GM19240 (cell line): ENCODE results near the gene ASTE1.
"Not testable (repeated sequence)": the region's sequence is repeated elsewhere in the genome, so short reads cannot be mapped to it uniquely, and the experiment has no call there.

Experiments
- DNase-seq: peaks from one replicate; pipeline ENCODE4 v3.0.0; 2011; ENCODE audit warnings: low spot score; ENCODE audit not compliant: insufficient read length

Gene ASTE1, protein sequence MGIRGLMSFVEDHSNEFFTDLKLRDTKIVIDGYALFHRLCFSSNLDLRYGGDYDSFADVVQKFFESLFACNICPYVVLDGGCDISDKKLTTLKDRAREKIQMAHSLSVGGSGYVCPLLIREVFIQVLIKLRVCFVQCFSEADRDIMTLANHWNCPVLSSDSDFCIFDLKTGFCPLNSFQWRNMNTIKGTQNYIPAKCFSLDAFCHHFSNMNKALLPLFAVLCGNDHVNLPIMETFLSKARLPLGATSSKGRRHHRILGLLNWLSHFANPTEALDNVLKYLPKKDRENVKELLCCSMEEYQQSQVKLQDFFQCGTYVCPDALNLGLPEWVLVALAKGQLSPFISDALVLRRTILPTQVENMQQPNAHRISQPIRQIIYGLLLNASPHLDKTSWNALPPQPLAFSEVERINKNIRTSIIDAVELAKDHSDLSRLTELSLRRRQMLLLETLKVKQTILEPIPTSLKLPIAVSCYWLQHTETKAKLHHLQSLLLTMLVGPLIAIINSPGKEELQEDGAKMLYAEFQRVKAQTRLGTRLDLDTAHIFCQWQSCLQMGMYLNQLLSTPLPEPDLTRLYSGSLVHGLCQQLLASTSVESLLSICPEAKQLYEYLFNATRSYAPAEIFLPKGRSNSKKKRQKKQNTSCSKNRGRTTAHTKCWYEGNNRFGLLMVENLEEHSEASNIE

GRCh38 chr3:131026321-131027151 is at the start of gene ASTE1, which contains the start of gene NEK11:
ASTE1 (minus strand) TSS chr3:131026825; CDS start chr3:131025306, 1,519 bp downstream.
NEK11 (plus strand) TSS chr3:131026877; CDS start chr3:131029709, 2,832 bp downstream.
- peak; percentile 68 for DNase-seq

- no peak for DNase-seq
These were observed 49.2 kb upstream of the ASTE1 start for GRCh38 chr3:131075632-131076328.

DNA sequence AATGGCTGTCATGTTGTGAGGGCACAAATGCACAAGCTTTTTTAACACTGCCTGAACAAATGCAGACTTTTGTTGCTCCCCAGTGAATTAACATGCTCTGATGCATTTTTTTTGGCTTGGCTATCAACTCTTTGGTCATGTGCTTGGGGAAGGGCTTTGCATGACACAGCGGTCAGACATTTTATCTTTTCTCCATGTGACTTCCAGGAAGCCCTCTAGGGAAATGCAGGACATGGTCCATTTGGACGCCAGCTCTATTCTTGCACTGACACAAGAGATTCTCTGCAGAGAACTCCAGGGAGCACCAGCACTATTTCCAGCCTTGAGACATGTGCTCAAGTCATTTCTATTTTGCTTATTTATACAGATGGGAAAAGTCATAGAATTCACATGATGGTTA is 46.2 kb upstream of the ASTE1 start:
- no peak for DNase-seq

DNA sequence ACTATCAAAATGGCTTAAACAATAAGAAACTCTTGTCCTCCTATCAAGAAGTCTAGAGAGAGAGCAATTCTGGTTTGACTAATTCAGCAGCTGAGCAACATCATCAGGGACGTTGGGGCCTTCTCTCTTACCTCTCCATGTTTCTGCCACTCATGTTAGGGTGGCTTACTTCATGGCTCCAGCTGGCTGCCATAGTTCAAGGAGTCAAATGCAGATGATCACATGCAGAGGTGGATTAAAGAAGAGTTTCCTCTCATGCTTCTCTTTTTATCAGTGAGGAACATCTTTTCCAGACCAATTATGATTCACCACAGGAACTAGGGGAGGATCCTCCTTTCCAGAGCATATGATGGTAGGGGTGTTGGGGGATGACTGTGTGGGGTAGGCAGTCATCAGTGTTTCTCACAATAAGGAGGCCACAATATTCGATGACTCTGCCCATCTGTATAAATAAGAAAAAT is 45.5 kb upstream of the ASTE1 start:
- DNase-seq: no peak

DNA sequence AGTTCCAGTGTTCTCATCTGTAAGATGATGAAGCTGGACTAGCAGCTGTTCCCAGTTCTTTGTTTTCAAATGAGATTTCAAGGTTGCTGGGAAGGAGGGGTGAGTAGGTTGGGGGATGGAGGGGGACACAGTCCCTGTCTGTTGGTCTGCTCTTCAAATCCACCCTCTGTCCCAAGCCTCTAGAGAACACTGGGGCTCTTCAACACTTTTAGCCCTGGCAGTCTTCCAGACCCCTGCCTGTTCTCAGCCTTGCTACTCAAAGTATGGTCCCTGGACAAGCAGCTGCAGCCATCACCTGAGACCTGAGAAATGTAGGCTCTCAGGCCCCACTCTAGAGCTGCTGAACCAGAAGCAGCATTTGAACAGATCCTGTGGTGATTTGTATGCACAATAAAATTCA is 41.4 kb upstream of the ASTE1 start:
- no peak for DNase-seq

- no peak for DNase-seq
These were observed 26.6 kb upstream of the ASTE1 start for GRCh38 chr3:131053043-131053859.

DNA sequence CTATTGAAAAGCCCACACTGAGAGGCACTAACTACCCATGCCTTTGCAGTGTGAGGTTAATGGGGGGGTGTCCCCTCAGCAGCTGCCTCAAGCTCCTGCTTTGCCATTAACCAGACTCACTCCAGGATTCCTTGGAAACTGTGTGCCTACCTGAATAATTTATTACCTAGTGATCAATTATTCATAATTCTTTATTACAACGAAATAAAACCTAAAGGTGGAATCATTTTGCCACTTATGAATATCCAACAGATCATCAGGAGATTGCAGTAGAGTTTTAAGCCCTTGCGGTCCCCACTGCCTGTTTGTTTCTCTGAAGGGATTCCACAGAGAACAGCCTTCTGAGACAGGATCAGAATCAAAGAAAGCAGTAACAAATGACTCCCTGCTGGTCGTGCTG is 23.4 kb upstream of the ASTE1 start:
- no peak for DNase-seq

GRCh38 chr3:131048030-131048429 is 21.4 kb upstream of the ASTE1 start:
- no peak for DNase-seq

DNA sequence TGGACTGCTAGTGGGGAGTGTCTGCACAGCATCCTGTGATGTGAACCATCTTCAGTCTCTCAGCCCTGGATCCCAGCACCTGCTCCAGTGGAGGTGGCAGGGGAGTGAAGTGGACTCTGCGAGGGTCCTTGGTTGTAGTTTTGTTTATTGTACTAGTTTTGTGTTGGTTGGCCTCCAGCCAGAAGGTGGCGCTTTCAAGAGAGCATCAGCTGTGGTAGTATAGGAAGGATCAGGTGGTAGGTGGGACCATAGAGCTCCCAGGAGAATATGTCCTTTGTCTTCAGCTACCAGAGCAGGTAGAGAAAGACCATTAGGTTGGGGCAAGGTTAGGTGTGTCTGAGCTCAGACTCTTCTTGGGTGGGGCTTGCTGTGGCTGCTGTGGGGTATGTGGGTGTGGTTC is 21.0 kb upstream of the ASTE1 start:
- DNase-seq: no peak

DNA sequence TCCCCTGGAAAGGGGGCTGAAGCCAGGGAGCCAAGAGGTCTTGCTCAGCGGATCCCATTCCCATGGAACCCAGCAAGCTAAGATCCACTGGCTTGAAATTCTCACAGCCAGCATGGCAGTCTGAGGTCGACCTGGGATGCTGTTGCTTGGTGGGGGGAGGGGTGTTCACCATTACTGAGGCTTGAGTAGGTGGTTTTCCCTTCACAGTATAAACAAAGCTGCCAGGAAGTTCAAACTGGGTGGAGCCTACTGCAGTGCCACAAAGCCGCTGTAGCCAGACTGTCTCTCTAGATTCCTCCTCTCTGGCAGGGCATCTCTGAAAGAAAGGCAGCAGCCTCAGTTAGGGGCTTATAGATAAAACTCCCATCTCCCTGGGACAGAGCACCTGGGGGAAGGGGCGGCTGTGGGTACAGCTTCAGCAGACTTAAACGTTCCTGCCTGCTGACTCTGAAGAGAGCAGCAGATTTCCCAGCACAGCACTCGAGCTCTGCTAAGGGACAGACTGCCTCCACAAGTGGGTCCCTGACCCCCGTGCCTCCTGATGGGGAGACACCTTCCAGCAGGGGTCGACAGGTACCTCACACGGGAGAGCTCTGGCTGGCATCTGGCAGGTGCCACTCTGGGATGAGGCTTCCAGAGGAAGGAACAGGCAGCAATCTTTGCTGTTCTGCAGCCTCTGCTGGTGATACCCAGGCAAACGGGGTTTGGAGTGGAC is 15.8 kb upstream of the ASTE1 start:
- not testable (repeated sequence) for DNase-seq

DNA sequence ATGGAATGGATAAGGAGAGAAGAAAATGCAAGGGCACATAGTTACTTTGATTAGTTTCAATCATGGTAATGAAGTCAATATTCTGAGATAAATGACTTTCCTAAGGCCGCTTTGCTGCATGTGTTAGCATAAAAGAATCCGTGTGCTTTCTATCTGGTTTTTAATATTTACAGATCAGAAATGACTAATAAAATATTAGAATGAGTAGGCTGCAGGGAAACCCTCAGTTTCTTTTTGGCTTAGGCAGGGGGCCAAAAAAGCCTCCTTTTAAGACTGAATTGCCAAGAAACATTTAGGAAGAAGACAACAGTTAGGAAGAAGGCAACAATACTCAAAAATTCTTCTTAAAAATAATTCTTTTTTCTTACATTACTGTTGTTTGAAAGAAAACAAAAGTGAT is 11.7 kb upstream of the ASTE1 start:
- no peak for DNase-seq

- DNase-seq: no peak
These were observed 10.4 kb upstream of the ASTE1 start for GRCh38 chr3:131036986-131037385.

- DNase-seq: no peak
These were observed 9.7 kb upstream of the ASTE1 start for GRCh38 chr3:131036200-131036816.

DNA sequence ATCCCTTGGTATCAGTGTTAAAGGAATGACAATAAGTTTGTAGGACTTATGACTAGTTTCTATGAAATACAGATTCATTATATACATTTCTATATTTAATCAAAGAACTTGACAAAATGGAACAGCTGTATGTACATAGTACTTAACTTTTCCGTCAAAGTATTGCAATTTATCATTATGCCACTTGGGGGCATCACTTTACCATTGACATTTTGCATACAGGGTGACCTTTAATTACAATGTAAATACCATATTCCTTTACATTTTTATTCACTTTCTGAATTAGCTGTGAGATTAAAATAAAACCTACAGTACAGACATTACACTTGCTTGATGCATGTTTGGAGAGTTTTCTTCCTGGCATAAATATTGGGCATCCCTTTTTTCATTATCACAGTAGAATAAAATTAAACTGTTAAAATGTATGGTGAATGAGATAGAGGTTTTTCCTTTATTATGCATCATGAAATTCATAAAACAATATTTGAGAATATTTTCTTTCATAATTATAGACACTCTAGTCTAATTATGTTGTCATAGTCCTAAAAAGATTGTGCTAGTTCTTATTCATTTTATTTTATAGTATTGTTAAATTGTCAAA is 7.0 kb upstream of the ASTE1 start:
- no peak for DNase-seq

GRCh38 chr3:131031660-131032059 is 5.0 kb upstream of the ASTE1 start:
- no peak for DNase-seq

DNA sequence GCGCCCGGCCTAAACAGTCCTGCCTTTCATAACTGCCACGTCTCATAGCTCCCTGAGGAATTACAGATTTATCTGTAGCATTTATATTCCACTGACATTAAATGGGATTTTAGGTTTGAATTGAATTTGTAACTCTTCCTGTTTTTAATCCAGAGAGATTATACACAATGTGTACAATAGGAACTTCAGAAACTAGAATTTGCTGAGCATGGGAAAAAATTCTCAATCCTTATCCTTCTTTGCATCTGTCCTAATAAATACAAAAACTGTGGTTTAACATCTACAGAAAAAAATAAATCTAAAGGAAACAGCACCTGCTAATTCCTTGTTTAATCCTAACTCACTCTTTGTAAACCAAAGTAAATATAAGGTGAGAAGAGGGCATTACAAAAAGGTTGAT is 2.2 kb upstream of the ASTE1 start:
- DNase-seq: no peak

DNA sequence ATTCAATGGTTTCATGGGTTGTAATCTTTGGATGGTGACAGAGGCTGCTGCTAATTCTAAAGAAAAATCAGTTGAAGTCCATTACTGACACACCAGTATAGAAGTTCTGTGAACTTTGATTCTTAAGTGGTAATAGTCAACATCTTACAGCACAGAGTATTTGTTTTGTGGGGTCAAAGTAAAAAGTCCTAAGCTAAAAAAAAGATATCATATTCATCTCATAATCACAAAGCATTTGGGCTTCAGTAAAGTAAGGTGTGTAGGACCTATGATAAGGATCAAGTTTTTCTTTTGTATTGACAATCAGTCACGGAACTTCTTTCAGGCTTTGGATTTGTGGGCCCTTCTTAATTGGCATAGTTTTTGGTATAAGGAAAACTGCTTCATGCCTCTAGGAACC is 1.1 kb downstream of the ASTE1 start:
- no peak for DNase-seq

DNA sequence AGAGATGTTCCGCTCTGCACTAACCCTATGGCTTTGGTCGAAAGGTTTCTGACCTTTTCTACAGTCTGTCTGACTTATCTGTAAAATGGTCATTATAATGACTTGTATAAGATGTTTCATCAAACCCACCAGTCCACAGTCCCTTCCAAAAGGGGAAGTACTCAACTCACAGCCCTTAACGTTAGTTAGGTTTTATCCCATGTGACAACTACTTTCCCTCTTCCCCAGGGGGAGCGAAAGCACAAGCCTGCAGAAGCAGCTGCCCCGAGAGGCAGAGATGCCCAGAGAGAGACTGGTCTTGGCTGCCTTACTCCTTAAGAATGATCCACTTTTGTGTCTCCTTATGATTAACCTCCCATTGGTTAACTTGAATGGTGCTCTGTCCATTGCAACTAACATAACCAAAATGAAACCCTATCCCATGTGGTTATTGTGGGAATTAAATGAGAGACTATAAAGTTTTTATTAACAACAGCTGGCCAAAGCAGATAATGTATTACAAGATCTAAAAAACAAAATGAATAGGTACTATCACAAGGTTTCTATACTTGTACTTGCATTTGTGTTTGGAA is 6.4 kb downstream of the ASTE1 start:
- no peak for DNase-seq
